ENCODE data around the gene OSTN.
"Not testable (repeated sequence)": the region's sequence is repeated elsewhere in the genome, so short reads cannot be mapped to it uniquely, and the experiment has no call there.

DNA sequence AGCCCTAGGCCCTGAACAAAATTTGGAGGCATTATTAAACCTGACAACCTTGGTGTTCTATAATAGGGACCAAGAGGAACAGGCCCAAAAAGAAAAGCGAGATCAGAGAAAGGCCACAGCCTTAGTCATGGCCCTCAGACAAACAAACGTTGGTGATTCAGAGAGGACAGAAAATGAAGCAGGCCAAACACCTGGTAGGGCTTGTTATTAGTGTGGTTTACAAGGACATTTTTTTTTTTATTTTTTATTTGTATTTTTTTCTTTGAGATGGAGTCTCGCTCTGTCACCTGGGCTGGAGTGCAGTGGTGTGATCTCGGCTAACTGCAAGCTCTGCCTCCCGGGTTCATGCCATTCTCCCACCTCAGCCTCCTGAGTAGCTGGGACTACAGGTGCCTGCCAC, 10.8 kb upstream of the OSTN start:
- not testable (repeated sequence) for TF ChIP-seq POLR2A (IDR thresholded peaks at IDR 0.05; ENCODE audit: low read length); GATA1 (IDR thresholded peaks at IDR 0.05; ENCODE audit: low read depth, low read length)
